Keratinocyte (primary cell): ENCODE measurements around the gene ATP8A2.

Source experiments
- EZH2 ChIP-seq: IDR thresholded peaks from one replicate; pipeline ENCODE4 v1.6.1; 2012; ENCODE audit warnings: inconsistent platforms, mild to moderate bottlenecking, low read length, moderate library complexity
- TF ChIP-seq, protein P1 (sequence below), 3 experiments: IDR thresholded peaks in 1 of 3; conservative IDR thresholded peaks in 1 of 3; optimal IDR thresholded peaks in 1 of 3; 2 replicates in 2 of 3; 3 replicates in 1 of 3; pipeline versions ENCODE3 to v1.5.1; 2011; ENCODE audit warnings: low read length in 3 of 3, mild to moderate bottlenecking in 3 of 3, moderate library complexity in 2 of 3, control low read depth in 1 of 3, inconsistent platforms in 1 of 3; ENCODE audit not compliant: insufficient read depth in 2 of 3; ENCODE audit errors: extremely low read depth in 1 of 3

DNA sequence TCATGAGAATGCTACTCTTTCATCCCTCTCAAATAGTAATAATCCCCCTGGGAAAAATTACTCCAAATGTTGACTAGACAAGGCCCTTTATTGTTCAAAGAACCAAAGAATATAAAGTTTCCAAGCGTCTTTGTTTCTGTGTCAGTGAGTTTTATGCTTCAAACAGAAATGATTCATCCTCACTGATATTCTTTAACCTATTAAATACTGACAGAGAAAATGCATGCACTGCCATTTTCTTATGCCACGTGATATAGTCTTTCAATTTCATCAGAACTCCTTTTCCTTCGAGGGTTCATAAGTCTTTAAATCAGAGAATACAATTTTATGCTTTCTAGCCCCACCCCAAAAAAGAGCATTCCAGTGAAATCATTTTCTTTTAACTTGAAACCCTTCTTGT, 468.5 kb downstream of the ATP8A2 start:
- TF ChIP-seq, protein P1, sequence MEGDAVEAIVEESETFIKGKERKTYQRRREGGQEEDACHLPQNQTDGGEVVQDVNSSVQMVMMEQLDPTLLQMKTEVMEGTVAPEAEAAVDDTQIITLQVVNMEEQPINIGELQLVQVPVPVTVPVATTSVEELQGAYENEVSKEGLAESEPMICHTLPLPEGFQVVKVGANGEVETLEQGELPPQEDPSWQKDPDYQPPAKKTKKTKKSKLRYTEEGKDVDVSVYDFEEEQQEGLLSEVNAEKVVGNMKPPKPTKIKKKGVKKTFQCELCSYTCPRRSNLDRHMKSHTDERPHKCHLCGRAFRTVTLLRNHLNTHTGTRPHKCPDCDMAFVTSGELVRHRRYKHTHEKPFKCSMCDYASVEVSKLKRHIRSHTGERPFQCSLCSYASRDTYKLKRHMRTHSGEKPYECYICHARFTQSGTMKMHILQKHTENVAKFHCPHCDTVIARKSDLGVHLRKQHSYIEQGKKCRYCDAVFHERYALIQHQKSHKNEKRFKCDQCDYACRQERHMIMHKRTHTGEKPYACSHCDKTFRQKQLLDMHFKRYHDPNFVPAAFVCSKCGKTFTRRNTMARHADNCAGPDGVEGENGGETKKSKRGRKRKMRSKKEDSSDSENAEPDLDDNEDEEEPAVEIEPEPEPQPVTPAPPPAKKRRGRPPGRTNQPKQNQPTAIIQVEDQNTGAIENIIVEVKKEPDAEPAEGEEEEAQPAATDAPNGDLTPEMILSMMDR (optimal IDR thresholded peaks at IDR 0.05 in 1 of 3, IDR thresholded peaks at IDR 0.05 in 1 of 3, conservative IDR thresholded peaks at IDR 0.05 in 1 of 3; ENCODE audit: extremely low read depth in 1 of 3, insufficient read depth in 2 of 3, low read length in 3 of 3), result no peak
- TF ChIP-seq EZH2, result no peak
